ENCODE measurements around the gene LKAAEAR1.

LKAAEAR1 gene

DNA sequence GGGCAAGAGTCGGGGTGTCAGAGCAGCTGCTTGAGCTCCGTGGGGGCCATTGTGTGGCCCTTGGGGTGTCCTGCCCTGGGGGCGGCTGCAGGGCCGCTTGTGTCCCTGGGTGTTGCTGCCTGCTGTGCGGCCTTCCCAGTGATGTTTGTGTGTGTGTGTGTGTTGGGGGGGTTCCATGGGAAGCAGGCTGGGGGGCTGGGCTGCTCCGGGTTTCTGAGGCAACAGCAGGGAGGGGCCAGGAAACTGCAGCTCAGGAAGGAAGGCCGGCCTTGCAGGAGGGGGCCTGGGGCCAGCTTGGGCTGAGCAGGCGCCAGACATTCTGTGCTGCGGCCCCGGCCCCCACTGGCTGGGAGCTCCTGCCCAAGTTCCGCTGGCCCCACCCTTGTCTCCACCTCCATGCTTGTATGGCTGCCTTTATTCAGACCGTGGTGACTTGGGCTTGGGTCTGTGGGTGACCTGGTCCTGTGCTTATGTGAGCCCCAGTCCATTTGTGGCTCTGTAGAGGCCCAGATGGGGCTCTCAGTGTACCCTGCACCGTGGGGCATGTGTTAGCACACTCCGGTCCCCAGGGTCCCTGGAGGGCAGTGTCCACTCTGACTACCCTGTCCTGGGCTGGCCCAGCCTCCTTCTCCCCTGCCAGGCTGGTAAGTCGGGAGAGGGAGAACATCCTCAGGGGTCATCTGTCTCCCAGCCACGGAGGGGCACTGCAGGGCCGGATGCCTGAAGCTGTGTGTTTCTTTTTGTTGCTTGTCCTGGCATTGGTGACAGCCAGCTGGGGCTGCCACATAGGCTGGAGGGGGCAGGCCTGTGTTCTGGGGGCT is 30.1 kb downstream of the LKAAEAR1 start:
- no peak for DNase-seq

DNA sequence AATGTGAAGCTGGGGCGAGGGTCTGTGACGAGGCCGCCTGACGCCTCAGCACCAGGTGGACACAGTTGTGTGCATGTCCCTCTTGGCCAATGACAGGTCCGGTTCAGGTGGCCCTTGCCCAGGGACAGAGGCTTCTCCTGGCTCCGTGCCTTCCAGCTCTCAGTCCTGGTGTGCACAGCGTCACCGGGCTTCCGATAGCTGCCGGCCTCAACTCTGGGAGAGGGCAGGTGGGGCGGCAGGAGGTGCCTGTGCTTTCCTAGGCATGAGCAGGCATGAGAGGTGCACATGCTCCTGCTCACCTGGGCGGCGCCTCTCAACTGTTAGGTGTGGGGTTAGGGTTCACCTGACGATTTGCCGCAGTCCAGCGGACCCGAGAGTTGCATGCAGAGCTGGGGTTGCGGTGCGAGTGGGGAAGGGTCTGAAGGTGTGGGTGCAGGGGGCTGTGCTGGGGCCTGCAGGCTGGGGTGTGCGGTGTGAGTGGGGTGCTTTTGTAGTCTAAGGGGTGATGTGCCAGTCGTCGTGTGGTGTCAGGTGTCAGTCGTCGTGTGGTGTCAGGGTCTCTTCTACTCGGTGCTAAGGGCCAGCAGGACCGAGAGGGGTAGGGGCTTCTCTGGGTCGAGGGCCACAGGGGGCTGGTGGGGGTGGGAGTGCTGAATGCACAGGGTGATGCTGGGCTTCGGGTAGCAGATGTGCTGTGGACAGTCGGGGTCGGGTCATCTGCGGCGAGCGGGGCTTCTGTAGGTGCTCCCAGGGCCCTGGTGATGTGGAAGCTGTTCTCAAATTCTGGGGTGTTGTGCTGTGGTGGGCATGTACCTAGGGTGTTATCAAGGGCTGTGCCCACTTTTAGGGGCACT is 31.0 kb downstream of the LKAAEAR1 start:
- no peak for DNase-seq

DNA sequence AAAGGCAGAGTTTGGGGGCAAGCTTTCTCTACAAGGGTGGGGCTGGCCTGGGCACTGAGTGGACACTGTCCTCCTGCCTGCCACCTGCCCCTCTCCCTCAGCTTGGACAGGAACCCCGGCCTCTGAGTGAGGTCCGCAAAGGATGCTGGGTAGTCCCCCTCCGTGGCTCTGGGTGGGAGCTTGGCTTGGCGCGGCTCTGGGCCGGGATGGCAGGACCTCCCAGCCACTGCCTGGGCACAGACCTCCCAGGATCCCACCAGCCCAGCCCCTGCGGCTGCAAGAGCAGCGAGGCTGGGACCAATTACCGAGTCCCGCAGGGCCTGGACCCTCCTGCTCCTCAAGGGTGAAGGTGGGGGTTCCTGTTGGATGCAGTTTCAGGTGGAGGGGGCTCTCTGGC is 31.9 kb downstream of the LKAAEAR1 start:
- no peak for DNase-seq

DNA sequence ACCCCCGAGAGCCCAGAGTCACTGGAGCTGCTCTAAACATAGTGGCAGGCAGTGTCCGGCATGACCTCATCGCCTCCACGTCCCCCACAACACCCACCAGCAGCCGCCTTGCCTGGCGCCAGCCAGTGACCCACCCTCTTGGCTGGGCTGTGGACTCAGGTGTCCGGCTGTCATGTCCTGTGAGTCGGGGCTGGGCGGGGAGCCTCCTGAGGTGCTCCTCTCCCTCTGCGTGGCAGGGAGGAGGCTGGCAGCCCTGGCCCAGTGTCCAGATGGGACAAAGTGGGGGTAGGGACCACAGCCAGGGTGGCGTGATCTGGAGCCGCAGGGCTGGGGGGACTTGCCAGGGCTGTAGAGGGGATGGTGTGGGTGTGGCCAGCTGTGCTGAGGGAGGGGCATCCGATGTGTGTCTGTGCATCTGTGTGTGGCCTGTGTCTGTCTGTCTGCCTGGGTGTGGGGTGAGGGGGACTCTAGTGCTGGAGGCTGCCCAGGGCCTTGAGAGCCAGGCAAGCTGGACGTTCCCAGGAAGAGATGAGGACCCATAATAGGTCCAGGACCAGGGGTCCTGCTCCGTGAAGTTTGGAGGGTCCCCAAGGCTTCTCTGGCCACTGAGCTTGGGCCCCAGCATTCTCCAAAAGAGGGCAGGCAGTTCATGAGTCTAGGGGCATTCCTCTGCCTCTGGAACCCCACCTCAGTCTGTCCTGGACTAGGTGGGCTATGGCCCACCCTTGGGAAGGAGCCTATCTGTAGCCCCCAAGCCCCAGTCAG is 32.5 kb downstream of the LKAAEAR1 start:
- DNase-seq, result no peak

DNA sequence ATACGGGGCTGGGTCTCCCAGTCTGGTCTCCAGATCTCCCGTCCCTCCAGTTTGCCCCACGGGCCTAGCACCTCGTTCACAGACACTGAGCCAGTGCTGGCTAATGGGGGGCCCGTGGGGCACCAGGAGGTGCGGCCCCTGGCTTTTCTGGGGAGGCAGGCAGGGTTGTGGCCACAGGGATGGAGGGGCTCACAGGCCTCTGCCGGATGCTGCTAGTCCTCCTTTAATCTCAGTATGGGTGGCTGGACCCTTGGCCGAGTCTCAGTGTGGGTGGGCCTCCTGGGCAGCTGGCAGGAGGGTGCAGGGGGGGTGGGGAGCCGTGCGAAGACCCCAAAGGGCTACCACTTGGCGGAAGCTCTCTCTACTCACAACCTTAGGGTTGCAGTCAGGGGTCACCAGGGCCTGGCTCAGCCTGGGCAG is 33.2 kb downstream of the LKAAEAR1 start:
- no peak for DNase-seq

DNA sequence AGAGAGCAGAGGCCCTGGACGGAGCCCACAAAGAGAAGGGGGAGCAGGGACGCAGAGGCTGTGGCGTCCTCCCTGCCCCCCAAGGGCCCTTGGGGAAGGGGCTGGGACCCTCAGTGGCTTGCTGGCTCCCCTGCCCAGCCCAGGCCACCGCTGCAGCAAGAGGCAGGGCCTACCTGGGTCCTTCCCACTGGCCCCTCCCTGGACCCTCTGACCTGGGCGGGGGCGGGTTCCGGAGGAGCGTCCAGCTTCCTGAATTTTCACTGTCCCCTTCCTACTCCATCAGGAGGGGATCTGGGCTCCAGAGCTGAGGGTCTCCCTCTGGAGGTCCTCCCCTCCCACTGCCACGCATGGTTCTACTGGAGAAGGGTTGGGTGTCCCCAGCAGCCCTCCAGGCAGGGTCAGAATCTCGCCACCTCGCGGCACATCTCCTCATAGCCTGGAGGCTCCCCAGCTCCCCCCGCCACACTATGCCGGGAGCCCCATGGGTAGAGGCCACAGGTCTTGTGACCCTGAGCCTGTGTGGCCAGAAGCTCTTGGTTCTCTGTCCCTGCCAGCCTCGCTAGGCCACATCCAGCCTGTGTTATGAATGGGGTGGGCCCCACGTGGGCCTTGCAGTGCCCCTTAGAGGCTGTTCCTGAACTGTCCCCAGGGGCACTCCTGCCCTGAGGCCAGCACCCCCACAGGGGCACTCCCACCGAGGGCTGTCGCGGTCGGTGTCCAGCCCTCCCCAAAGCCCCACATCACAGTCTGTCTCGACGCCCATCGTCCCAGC is 33.8 kb downstream of the LKAAEAR1 start:
- no peak for DNase-seq

DNA sequence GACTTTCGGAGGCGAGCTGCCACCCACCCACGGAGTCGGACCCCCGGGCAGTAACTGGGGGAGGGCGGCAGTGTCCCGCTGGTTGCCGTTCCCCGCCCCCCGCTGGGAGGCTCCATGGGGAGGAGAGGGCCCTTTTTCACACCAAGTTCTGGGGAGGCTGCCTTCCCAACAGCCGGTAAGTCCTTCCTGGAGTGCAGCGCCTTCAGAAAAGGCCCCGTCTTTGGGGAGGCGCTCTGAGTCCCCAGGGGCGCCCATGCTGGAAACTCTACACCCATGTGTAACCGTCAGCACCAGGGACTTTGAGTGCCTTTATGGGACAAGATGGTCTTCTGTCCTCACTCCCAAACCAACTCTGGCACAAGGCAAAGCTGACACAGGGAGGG is 34.3 kb downstream of the LKAAEAR1 start:
- DNase-seq, result no peak

DNA sequence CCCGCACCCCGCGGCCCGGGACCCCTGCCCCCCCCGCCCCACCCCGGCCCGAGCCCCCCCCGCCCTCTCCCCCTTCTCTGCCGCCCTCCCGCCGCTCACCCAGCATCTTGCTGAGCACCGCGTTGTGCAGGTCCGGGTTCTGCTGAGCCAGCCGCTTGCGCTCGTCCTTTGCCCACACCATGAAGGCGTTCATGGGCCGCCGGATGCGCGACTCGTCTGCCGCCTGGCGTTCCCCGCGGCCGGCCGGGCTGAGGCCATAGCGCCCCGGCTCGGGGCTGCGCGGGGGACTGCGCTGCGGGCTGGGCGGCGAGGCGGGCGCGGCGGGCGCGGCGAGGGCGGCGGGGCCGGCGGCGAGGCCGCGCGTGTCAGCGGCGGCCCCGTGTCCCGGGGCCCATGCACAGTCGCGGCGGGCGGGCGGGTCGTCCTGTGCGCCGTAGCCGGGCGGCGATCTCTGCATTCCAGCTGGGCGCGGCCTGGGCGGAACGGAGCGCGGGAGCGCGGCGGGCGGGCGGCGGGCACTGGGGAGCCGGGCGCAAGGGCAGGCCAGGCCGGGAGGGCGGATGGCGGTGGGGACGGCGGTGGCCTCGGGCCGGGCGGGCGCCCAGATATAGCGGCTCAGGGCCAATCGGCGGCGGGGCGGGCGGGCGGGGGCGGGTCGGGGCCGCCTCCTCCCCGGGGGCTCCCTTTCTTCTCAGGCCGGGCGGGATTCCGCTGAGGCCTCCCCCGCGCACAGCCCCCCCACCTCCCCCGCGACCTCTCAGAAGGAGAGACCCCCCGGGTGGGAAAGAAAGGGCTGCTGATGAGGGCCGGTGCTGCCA is 34.9 kb downstream of the LKAAEAR1 start, which contains the start of gene SOX18:
TSS of gene SOX18 (minus strand) at position 580 of the 818 bp plus-strand sequence. CDS start at position 457, 123 bp downstream.
- no peak for DNase-seq

DNA sequence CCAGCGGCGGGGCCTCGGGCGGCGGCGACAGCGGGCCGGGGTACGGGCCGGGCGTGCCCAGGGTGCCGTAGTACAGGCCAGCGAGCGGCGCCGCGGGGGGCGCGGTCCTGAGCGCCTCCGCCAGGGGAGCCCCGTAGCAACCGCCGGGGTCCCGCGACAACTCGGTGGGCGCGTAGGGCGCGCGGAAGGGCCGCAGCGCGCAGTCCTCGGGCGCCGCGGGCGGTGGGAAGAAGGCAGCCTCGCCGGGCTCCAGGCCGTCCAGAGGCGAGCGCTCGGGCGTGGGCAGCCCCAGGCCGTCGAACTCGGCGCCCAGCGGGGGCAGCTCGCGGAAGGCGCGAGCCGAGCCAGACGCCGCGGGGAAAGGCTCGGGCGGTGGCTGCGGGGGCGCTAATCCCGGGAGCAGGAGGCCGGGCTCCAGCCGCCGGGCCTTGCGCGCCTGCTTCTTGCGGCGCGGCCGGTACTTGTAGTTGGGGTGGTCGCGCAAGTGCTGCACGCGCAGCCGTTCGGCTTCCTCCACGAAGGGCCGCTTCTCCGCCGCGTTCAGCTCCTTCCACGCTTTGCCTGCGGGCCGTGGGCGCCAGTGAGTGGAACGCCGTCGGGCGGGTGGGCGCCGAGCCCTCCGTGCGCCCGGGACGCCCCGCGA is 35.7 kb downstream of the LKAAEAR1 start:
- no peak for DNase-seq

DNA sequence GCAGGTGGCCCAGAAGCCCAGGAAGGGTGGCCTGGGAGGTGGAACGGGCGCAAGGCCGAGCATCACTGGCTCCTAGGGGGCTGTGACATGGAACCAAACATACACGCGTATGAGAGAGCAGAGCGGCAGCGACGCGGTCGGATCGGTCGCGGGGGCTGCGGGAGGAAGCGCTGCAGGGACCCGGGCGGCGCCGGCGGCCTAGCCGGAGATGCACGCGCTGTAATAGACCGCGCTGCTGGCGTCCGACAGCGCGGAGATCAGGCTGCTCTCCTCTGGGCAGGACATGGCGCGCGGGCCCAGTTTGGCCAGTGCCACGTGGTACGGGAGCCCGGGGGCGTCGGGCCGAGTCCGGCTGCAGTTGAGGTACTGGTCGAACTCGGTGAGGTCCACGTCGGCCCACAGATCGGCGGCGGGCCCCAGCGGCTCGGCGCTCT is 36.2 kb downstream of the LKAAEAR1 start:
- DNase-seq, result no peak

DNA sequence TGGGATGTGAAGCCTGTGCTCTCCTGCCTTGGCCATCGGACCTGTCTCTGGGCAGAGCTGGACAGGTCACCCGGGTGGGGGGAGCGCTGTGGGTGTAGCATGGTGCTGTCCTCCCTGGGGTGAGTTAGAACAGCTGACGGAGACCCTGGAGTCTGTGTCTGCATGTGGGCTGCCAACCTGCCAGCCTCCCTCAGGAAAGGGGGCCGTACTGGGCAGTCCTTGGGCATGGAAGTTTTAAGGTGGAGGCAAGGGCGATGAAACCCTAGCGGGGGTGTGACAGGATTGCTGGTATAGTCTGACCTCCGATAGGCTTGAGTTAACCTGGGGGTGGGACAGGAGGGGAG is 37.2 kb downstream of the LKAAEAR1 start:
- no peak for DNase-seq

DNA sequence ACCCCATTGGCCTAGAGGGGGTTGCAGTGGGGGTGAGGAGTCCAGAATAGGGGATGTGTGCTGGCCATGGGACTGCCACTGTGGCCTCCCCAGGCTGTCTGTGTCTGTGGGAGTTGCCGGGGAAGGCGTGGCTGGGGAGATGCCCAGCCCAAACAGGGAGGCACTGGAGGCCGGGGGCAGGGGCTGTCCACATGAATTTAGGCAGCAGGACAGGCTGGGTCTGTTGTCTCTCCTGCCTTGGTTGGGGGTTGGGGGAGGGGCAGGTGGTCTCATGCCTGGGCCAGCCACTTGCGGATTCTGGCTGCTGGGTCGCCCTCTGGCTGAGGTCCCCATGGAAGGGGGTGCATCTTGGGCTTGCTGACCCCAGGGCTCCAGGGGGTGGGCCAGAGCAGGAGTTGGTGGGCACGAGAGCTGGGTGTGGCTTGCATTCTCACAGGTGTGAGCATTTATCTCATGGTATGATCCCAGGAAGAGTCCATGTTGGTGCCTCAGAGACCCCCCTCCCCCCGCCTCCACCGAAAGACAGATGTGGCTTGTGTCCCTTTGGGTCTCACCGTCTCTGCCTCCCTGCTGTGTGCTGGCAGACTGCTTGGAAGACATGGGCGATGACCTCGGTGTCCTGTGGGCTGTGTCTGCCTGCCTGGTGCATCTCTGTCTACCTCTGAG is 38.7 kb downstream of the LKAAEAR1 start:
- no peak for DNase-seq

DNA sequence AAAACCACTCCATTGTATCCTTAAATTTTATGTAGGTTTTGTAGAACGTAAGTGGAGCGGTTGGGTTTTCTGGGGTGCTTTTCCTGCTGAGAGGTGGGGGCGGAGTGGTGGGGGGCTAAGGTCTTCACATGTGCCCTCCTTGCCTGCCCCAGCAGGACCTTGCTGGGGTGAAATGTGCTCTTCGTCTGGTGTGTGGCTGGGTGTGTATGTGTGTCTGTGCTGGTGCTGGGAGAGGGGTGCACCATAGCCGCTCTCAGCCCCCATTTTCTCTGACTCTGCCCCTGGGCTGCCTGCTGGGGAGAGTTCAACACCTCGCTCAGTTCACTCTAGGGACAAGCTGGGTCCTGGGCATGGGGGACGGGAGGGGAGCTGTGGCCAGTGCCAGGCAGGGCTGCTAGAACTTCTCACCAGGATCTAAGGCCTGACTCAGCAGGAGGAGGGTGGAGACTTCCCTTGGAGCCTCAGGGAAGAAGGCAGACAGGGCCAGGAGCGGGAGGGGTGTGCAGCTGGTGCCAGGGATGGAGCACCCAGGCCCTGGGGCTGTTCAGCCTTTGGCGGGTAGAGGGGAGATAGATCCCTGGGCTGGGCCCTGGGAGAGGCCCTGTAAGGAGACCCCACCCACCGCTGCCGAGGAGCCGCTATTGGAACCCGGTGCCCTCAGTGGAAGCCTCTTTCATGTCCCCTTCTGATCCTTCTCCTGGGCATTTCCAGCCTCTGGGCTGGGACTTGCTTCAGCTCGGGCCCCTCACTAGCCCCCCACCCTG is 39.5 kb downstream of the LKAAEAR1 start:
- DNase-seq, result no peak

DNA sequence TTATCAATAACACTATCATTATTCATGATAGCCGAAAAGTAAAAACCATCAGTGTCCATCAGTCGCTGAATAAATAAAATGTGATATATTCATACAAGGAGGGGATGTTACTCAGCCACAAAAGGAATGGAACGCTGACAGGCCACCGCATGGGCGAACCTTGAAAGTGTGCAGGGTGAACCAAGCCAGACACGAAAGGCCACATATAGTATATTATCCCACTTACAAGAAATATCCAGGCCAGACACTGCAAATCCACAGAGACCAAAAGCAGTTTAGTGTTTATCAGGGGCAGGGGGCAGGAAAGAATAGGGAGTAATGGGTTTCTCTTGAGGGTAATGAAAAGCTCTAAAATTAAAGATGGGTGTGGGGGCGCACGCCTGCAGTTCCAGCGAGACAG is 40.4 kb downstream of the LKAAEAR1 start:
- DNase-seq, result no peak

DNA sequence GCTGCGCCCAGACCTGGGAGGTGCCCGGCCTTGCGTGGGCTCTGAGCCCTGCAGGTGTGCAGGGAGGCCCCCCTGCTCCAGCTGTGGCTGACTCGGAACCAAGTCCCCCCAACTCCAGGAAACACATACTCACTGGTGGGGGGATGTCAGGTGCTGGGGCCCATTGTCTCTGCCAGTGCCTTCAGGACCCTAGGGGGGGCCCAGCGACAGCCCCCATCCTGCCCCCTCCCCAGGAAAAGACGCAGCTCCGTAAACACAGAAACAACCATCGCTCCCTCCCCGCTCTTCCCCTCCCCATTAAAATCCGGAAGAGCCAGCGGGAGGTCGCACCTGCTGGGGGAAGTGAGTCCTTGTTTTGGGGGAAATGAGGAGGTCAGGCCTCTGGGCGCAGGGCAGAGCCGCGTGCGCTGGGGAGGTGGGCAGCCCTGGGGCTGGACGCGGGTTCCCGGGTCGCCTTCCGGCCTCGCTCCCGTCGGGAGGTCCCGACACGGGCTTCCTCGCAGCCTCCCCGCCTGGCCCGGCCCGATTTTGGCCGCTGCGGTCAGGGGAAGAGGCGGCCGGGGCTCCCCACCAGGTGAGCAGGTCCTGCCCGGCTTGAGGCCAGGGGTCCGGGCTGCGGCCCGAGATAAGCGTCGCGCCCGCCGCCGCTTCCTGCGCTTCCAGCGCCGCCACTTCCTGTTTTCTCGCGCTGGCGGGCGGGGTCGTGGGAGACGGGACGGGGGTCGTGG is 42.0 kb downstream of the LKAAEAR1 start:
- no peak for DNase-seq

DNA sequence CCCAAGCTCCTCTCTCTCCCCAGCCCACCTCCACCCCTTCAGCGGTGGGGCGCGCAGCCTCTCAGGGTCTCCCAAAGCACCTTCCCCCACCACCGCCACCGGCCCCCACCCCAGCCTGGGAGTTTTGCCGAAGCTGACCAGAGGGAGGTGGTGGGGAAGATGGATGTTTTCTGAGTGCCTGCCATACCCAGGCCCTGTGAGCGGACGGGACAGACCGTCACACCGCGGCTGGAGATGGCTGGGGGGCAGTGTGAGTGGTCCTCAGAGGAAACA is 42.5 kb downstream of the LKAAEAR1 start:
- DNase-seq, result no peak

DNA sequence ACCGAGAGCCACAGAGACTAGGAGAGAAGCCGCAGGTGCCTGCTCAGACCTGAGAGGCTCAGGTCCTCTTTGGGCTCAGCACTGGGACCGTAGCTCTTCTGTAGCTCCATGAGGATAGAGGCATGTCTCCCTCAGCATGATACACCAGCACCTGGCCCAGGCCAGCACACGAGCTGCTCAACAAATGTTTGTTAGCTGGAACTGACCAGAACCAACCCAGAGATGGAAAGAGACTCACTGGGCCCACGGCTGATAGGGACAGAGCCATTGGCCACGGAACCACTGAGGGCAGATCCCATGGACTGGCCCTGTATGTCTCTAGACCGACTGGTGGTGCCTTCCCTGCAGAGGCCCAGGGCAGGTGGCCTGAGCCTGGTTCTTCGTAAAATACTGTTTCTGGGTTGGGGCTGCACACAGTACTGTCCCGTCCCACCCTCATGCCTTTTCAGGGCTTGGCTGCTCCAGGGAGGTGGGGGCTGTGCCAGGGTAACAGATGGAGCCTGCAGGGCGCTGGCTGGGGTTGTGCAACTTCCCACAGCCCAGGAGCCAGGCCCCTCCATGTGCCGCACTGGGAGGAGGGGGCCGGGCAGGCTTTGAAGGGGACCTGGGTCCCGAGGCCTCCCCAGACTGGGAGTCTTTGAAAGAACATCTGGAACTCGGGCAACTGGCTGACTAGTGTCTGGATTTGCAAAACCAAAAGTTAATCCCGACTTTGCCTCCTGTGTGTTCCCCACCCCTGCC is 43.0 kb downstream of the LKAAEAR1 start:
- no peak for DNase-seq

Data from amygdala (tissue), 56 donors.